Hypothalamus (tissue), 51 donors: ENCODE data around the gene RBPJ.

ENCODE experiments used
- DNase-seq, 51 donors: peaks; one replicate each; lab custom pipeline; 2025; lab: John Stamatoyannopoulos, UW

The RBPJ gene

GRCh38 chr4:26482508-26483462, 162.0 kb downstream of the RBPJ start:
- DNase-seq, result no peak

- no peak for DNase-seq
Observed at GRCh38 chr4:26484032-26484515, 163.3 kb downstream of the RBPJ start.

- no peak for DNase-seq
Observed at GRCh38 chr4:26484516-26484915, 163.7 kb downstream of the RBPJ start.
